Bronchial epithelial cell (primary cell): Measurements from ENCODE around the gene SMIM45.

Source experiments
- DNase-seq: peaks from one replicate; pipeline ENCODE4 v3.0.0-alpha.2; 2010; ENCODE audit warnings: low read depth
- FAIRE-seq: peaks from 2 replicates; lab custom pipeline; 2011; peaks lifted over from hg19 to GRCh38; lab: Jason Lieb, UNC
- H3K27me3 ChIP-seq: 2 replicates; pipeline ENCODE4 v1.5.1; 2011; ENCODE audit warnings: low read length; ENCODE audit not compliant: control insufficient read depth, insufficient read depth
- H3K36me3 ChIP-seq: 2 replicates; pipeline ENCODE4 v1.5.1; 2011; ENCODE audit warnings: low read length; ENCODE audit not compliant: control insufficient read depth, insufficient read depth
- H3K4me3 ChIP-seq: 2 replicates; pipeline ENCODE4 v1.5.1; 2011; ENCODE audit warnings: mild to moderate bottlenecking, low read depth, low read length, control low read depth
- CTCF ChIP-seq: IDR thresholded peaks from 2 replicates; pipeline ENCODE4 v1.5.1; 2011; ENCODE audit warnings: mild to moderate bottlenecking, moderate library complexity, low read length, control low read depth, inconsistent platforms; ENCODE audit not compliant: insufficient read depth, severe bottlenecking

SMIM45 gene

GRCh38 chr22:41915035-41915785, 36.7 kb upstream of the SMIM45 start, which contains the start of gene SHISA8:
SHISA8 (minus strand) TSS chr22:41915074; CDS start chr22:41914667, 407 bp downstream.
- FAIRE-seq (no peak), DNase-seq (no peak)
- H3K4me3 ChIP-seq = no peak within 1 kb of the TSS
- H3K36me3 ChIP-seq = no peaks in the 10 kb centered on the region
- TF ChIP-seq CTCF = no peak
- H3K27me3 ChIP-seq = peaks cover 45% of the 10 kb centered on the region

- no peak for DNase-seq
- Histone ChIP-seq H3K4me3 (no peak overlapping the region), H3K27me3 (peaks cover 41% of the 10 kb centered on the region), H3K36me3 (no peaks in the 10 kb centered on the region)
- no peak for TF ChIP-seq CTCF
- no peak for FAIRE-seq
Measured at GRCh38 chr22:41915786-41916493, 36.0 kb upstream of the SMIM45 start.

GRCh38 chr22:41916745-41917358, 35.1 kb upstream of the SMIM45 start:
- peaks cover 34% of the 10 kb centered on the region for H3K27me3 ChIP-seq
- no peak overlapping the region for H3K4me3 ChIP-seq
- no peak for DNase-seq
- no peak for FAIRE-seq
- TF ChIP-seq CTCF = no peak
- H3K36me3 ChIP-seq = no peaks in the 10 kb centered on the region

GRCh38 chr22:41917375-41917902, 34.5 kb upstream of the SMIM45 start:
- no peak for FAIRE-seq
- Histone ChIP-seq H3K36me3 (no peaks in the 10 kb centered on the region), H3K4me3 (no peak overlapping the region), H3K27me3 (peaks cover 30% of the 10 kb centered on the region)
- no peak for TF ChIP-seq CTCF
- no peak for DNase-seq

- peak; percentile 68 for DNase-seq
- H3K36me3 ChIP-seq = no peaks in the 10 kb centered on the region
- peaks cover 23% of the 10 kb centered on the region for H3K27me3 ChIP-seq
- no peak overlapping the region for H3K4me3 ChIP-seq
- FAIRE-seq = peak; percentile 77
- no peak for TF ChIP-seq CTCF
Measured at GRCh38 chr22:41917903-41918791, 33.8 kb upstream of the SMIM45 start.
